Epithelial cell of esophagus (primary cell): ENCODE measurements around the gene HAND2.
A peak's percentile ranks its signal among the peaks of the same experiment; 100 is the strongest.

ENCODE experiments used
- DNase-seq: peaks from one replicate; pipeline ENCODE4 v3.0.0; 2010; ENCODE audit warnings: low read depth
- H3K4me3 ChIP-seq: 2 replicates; pipeline ENCODE4 v1.5.1; 2011; ENCODE audit warnings: mild to moderate bottlenecking, low read length, control low read depth
- CTCF ChIP-seq: IDR thresholded peaks from 2 replicates; pipeline ENCODE4 v1.5.1; 2011; ENCODE audit warnings: low read depth, mild to moderate bottlenecking, low read length, control low read depth, inconsistent platforms; ENCODE audit not compliant: insufficient read depth; ENCODE audit errors: missing control alignments

The HAND2 gene

GRCh38 chr4:173520921-173521466 lies 9.0 kb downstream of the HAND2 start:
- DNase-seq = no peak
- H3K4me3 ChIP-seq = no peak overlapping the region
- no peak for TF ChIP-seq CTCF

GRCh38 chr4:173519111-173520101 lies 10.6 kb downstream of the HAND2 start:
- DNase-seq = no peak
- no peak for TF ChIP-seq CTCF
- H3K4me3 ChIP-seq = no peak overlapping the region

- H3K4me3 ChIP-seq = no peak overlapping the region
- no peak for DNase-seq
- no peak for TF ChIP-seq CTCF
Measured at GRCh38 chr4:173518425-173519102, 11.5 kb downstream of the HAND2 start.

DNA sequence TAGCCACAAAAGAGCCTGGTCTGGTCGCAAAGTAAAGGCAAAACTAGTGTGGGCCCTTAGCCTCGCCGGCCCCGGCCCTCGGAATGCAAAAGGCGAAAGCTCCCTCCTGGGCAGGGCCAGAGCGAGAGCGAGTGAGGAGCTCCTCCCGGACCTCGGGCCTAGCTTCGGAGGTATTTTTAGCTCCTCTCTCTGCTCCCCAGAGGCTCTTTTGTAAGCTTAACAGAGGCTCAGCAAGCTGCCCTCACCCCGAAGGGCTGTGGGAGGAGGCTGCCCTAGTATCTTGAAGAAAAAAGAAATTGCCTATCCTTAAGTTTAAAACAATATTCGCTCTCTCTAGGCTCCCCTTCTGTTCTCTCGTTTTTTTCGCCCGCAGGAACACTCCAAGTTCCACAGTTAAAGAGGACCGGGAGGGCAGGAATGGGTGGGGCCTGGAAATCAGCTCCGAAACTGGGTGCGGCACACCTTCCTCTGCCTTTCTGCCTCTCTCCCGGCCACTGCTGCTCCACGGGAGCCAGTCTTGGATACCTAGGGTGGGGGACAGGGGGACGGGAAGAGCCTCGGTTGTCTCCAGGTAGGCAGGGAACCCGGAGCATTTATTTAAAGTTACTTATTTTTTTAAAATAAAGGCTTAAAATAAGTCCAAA lies 12.1 kb downstream of the HAND2 start:
- TF ChIP-seq CTCF = no peak
- H3K4me3 ChIP-seq = no peak overlapping the region
- peak; percentile 27 for DNase-seq

GRCh38 chr4:173516621-173517524 lies 13.2 kb downstream of the HAND2 start:
- no peak overlapping the region for H3K4me3 ChIP-seq
- no peak for DNase-seq
- TF ChIP-seq CTCF = no peak

GRCh38 chr4:173515458-173515857 lies 14.6 kb downstream of the HAND2 start:
- H3K4me3 ChIP-seq = no peak overlapping the region
- no peak for TF ChIP-seq CTCF
- no peak for DNase-seq
